ENCODE data around the gene CR1. TPM values are rescaled to one million over a fixed set of nuclear protein-coding genes. Genes with fewer than 3 reads are reported as not detected.
A peak's percentile ranks its signal among the peaks of the same experiment; 100 is the strongest.
"Not testable (repeated sequence)": the region's sequence is repeated elsewhere in the genome, so short reads cannot be mapped to it uniquely, and the experiment has no call there.

Gene CR1
- total RNA-seq, 1 donor from 2014 or later: 0.51 TPM

- no peak for DNase-seq (ENCODE audit: low spot score)
- peak; percentile 8 for TF ChIP-seq CTCF (IDR thresholded peaks at IDR 0.05; ENCODE audit: unreplicated experiment)
- no peaks in the 10 kb centered on the region for H3K36me3 Mint-ChIP-seq (ENCODE audit: low read depth, unreplicated experiment)
- H3K4me3 Mint-ChIP-seq (ENCODE audit: unreplicated experiment): no peak overlapping the region
- no peaks in the 10 kb centered on the region for H3K9me3 Mint-ChIP-seq (ENCODE audit: unreplicated experiment)
- no peaks in the 10 kb centered on the region for H3K27me3 Mint-ChIP-seq (ENCODE audit: unreplicated experiment)
- H3K4me1 Mint-ChIP-seq (ENCODE audit: unreplicated experiment): peaks cover 3% of the 10 kb centered on the region
- no peak overlapping the region for H3K27ac Mint-ChIP-seq (ENCODE audit: unreplicated experiment)
These were observed 124.6 kb downstream of the CR1 start for GRCh38 chr1:207620543-207620893.

DNA sequence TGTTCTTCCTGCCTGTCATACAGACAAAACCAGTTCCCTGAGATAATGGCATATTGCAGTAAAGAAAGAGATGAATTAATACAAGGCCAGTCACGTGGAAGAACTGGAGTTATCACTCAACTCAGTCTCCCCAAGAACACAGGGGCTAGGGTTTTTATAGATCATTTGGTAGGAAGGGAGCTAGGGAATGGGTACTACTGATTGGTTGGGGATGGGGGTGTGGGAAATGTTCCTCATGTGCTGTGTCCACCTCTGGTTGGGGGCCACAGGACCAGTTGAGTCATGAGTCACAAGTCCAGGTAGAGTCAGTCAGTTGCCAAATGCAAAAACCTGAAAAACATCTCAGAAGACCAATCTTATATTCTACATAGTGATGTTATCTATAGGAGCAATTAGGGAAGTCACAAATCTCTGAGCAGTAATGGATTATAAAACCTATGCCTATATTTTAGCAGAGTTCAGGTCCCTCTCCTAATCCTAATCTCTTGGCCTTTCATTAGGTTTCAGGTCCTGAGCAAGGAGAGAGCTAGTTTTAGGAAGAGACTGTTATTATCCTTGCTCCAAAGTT lies 129.6 kb downstream of the CR1 start:
- not testable (repeated sequence) for H3K4me3 Mint-ChIP-seq (ENCODE audit: unreplicated experiment); H3K27me3 Mint-ChIP-seq (ENCODE audit: unreplicated experiment); H3K9me3 Mint-ChIP-seq (ENCODE audit: unreplicated experiment); H3K36me3 Mint-ChIP-seq (ENCODE audit: low read depth, unreplicated experiment); DNase-seq (ENCODE audit: low spot score); H3K27ac Mint-ChIP-seq (ENCODE audit: unreplicated experiment)
- peaks cover 15% of the 10 kb centered on the region for H3K4me1 Mint-ChIP-seq (ENCODE audit: unreplicated experiment)

DNA sequence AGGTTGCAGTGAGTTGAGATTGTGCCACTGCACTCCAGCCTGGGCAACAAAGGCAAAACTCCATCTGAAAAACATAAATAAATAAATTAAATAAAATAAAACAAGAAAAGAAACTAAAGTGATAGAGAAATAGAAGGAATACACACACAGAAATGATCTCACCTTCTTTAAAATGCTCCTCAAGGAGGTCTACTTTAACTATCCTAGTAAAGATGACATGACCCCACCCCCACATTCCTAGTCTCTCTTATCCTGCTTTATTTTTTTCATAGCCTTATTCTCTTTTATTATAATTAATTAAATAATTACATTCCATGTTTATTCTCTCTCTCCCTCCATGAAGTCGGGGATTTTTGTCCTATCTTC lies 131.0 kb downstream of the CR1 start:
- Mint-ChIP-seq H3K27ac (ENCODE audit: unreplicated experiment) (no peak overlapping the region), H3K27me3 (ENCODE audit: unreplicated experiment) (no peaks in the 10 kb centered on the region), H3K4me1 (ENCODE audit: unreplicated experiment) (peaks cover 26% of the 10 kb centered on the region), H3K9me3 (ENCODE audit: unreplicated experiment) (no peaks in the 10 kb centered on the region), H3K36me3 (ENCODE audit: low read depth, unreplicated experiment) (peaks cover 4% of the 10 kb centered on the region), H3K4me3 (ENCODE audit: unreplicated experiment) (no peak overlapping the region)
- no peak for DNase-seq (ENCODE audit: low spot score)
- TF ChIP-seq CTCF (IDR thresholded peaks at IDR 0.05; ENCODE audit: unreplicated experiment): no peak

- Mint-ChIP-seq H3K4me1 (ENCODE audit: unreplicated experiment) (peaks cover 30% of the 10 kb centered on the region), H3K4me3 (ENCODE audit: unreplicated experiment) (no peak overlapping the region), H3K9me3 (ENCODE audit: unreplicated experiment) (no peaks in the 10 kb centered on the region), H3K27me3 (ENCODE audit: unreplicated experiment) (no peaks in the 10 kb centered on the region), H3K36me3 (ENCODE audit: low read depth, unreplicated experiment) (peaks cover 4% of the 10 kb centered on the region), H3K27ac (ENCODE audit: unreplicated experiment) (no peak overlapping the region)
- TF ChIP-seq CTCF (IDR thresholded peaks at IDR 0.05; ENCODE audit: unreplicated experiment): no peak
- DNase-seq (ENCODE audit: low spot score): no peak
These were observed 131.5 kb downstream of the CR1 start for GRCh38 chr1:207627496-207627895.

DNA sequence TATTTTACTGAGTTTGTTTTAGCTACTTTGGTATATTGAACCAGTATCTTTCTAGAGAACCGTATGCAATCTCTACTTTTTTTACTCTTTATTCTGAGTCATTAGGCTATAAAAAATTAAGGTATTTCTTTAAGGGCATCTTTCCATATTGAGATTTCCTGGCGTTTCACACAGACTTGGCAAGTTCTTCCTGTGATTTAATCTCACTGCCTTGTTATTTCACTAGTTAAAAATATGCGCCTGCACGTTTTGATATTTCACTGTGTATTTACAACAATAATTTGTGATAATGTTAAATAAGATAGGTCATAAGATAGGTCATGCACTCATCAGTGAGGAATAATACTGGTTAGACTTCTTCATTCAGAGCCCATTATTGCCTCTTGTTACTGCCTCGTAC lies 132.8 kb downstream of the CR1 start:
- DNase-seq (ENCODE audit: low spot score): no peak
- no peak overlapping the region for H3K27ac Mint-ChIP-seq (ENCODE audit: unreplicated experiment)
- H3K9me3 Mint-ChIP-seq (ENCODE audit: unreplicated experiment): no peaks in the 10 kb centered on the region
- no peak overlapping the region for H3K4me3 Mint-ChIP-seq (ENCODE audit: unreplicated experiment)
- no peak for TF ChIP-seq CTCF (IDR thresholded peaks at IDR 0.05; ENCODE audit: unreplicated experiment)
- H3K27me3 Mint-ChIP-seq (ENCODE audit: unreplicated experiment): peaks cover 2% of the 10 kb centered on the region
- peaks cover 39% of the 10 kb centered on the region for H3K4me1 Mint-ChIP-seq (ENCODE audit: unreplicated experiment)
- H3K36me3 Mint-ChIP-seq (ENCODE audit: low read depth, unreplicated experiment): peaks cover 4% of the 10 kb centered on the region

Measured in endothelial cell (in vitro differentiated cells).